Measurements from ENCODE around the gene EPHA1. TPM values are rescaled to one million over a fixed set of nuclear protein-coding genes. Genes with fewer than 3 reads are reported as not detected.
A peak's percentile ranks its signal among the peaks of the same experiment; 100 is the strongest.

The EPHA1 gene
- total RNA-seq, 5 donors from 2014 or later (not counting 1 experiment from before 2014, with no cell fraction given): 23.8 to 49.8 (median 43.5) TPM

DNA sequence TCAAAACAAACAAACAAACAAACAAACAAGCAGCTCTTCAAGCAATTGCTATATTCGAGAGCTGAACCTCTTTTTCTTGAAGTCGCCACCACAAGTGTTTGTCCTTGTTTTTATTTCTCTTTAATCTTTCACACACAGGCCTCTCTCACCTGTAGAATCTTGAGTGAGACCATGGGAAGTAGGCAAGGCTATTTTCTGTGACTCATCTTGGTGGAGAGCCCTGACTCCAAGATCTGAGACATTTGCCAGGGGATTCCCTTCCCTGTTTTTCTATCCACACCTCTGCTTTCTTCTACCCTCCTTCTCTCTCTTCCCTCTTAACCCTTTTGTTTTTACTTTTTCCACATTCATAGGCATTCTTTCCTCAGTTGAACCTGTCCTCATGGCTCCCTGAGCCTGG is 26.6 kb upstream of the EPHA1 start:
- WGBS (ENCODE audit: insufficient coverage): no CpG with 5 or more reads among the region's 2 CpGs

DNA sequence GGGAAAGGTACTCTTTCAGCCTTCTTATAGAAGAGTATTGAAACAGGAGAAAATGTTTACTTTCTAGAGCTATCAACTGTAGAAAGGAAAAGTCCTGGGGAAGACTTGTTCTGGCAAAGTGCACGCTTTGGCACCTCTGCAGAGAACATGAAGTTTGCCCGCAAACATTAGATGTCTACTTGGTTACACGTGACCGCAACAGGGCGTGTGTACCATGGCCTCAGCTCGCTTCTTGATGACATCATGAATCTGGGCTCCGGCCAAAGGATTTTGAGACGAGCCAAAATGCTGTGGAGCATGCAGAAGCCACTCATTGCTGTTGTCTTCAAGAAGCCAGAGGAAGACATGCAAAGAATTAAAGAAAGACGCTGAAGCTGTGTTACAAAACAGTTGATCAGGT is 26.0 kb upstream of the EPHA1 start:
- WGBS (ENCODE audit: insufficient coverage): 92% methylated on average over 9 of the region's 9 CpGs

More for the DNA sequence above, 26.6 kb upstream of the EPHA1 start:
- Histone ChIP-seq H3K4me3 (ENCODE audit: control insufficient read depth in 1 of 2, extremely low read depth in 1 of 2, low read length in 1 of 2) (no peak overlapping the region), H3K27me3 (replicated peaks in 1 of 2; ENCODE audit: control insufficient read depth in 2 of 2, extremely low read depth in 1 of 2, insufficient read depth in 2 of 2, low read length in 1 of 2) (peaks cover 0 to 2% of the 10 kb centered on the region in 2 experiments), H3K9me3 (no peaks in the 10 kb centered on the region), H3K4me1 (ENCODE audit: control insufficient read depth in 1 of 2, extremely low read depth in 1 of 2, insufficient read depth in 2 of 2, low read length in 2 of 2) (peaks cover 0 to 5% of the 10 kb centered on the region in 2 experiments), H3K36me3 (ENCODE audit: control insufficient read depth in 2 of 2, extremely low read depth in 1 of 2, insufficient read depth in 1 of 2, low read length in 1 of 2) (no peaks in the 10 kb centered on the region), H3K27ac (ENCODE audit: low read length) (no peak overlapping the region)
- H3K36me3 Mint-ChIP-seq: peaks cover 21% of the 10 kb centered on the region
- ATAC-seq (replicated peaks in 1 of 4) (no peak), DNase-seq (no peak)
- no peaks in the 10 kb centered on the region for H3K27me3 Mint-ChIP-seq
- ChIA-PET POLR2A (no interaction called here), CTCF (interaction anchor here in 1 of 2 donors (0.6 kb wide), 1 partner anchor 48 kb away, joined by 3 read pairs; no protein-coding TSS in a partner anchor)
- H3K4me1 Mint-ChIP-seq: peaks cover 24 to 35% (median 30%) of the 10 kb centered on the region in 3 donors
- no peak overlapping the region for H3K4me3 Mint-ChIP-seq
- H3K9me3 Mint-ChIP-seq: no peaks in the 10 kb centered on the region
- no peak overlapping the region for H3K27ac Mint-ChIP-seq

DNA sequence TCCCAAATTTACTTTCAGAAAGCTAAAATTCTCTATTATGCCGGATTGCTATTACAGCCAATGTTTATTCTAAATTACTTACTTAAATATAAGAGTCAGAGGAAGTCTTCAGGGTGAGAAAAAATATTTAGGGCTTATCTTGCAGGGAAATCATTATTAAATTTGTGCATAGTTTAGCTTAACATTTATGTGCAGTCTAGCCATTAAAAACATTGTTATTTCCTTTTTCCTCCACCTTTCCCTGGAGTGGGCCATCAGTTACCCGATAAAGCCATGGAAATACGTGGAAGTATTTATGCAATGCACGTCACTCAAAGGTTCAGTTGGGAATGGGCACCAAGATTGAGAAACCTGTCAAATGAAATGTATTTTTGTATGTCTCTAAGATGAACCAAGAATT is 25.1 kb upstream of the EPHA1 start:
- peaks cover 0 to 2% of the 10 kb centered on the region in 2 experiments for H3K27me3 ChIP-seq (replicated peaks in 1 of 2; ENCODE audit: control insufficient read depth in 2 of 2, extremely low read depth in 1 of 2, insufficient read depth in 2 of 2, low read length in 1 of 2)
- H3K9me3 ChIP-seq: no peaks in the 10 kb centered on the region
- CTCF ChIA-PET: no interaction called here
- Mint-ChIP-seq H3K9me3 (no peaks in the 10 kb centered on the region), H3K27me3 (no peaks in the 10 kb centered on the region), H3K4me1 (peaks cover 22 to 33% (median 25%) of the 10 kb centered on the region in 3 donors), H3K27ac (no peak overlapping the region), H3K36me3 (peaks cover 15% of the 10 kb centered on the region), H3K4me3 (no peak overlapping the region)
- WGBS (ENCODE audit: insufficient coverage): no CpG with 5 or more reads among the region's 4 CpGs
- no peaks in the 10 kb centered on the region for H3K36me3 ChIP-seq (ENCODE audit: control insufficient read depth in 2 of 2, extremely low read depth in 1 of 2, insufficient read depth in 1 of 2, low read length in 1 of 2)
- POLR2A ChIA-PET: no interaction called here
- DNase-seq (no peak), ATAC-seq (replicated peaks in 1 of 4) (no peak)
- H3K27ac ChIP-seq (ENCODE audit: low read length): no peak overlapping the region
- H3K4me1 ChIP-seq (ENCODE audit: control insufficient read depth in 1 of 2, extremely low read depth in 1 of 2, insufficient read depth in 2 of 2, low read length in 2 of 2): peaks cover 0 to 5% of the 10 kb centered on the region in 2 experiments
- H3K4me3 ChIP-seq (ENCODE audit: control insufficient read depth in 1 of 2, extremely low read depth in 1 of 2, low read length in 1 of 2): no peak overlapping the region

More for the DNA sequence above, 26.0 kb upstream of the EPHA1 start:
- DNase-seq: no peak
- H3K27ac Mint-ChIP-seq: no peak overlapping the region
- no peaks in the 10 kb centered on the region for H3K9me3 Mint-ChIP-seq
- H3K4me3 Mint-ChIP-seq: no peak overlapping the region
- no peaks in the 10 kb centered on the region for H3K36me3 ChIP-seq (ENCODE audit: control insufficient read depth in 2 of 2, extremely low read depth in 1 of 2, insufficient read depth in 1 of 2, low read length in 1 of 2)
- peaks cover 23 to 35% (median 27%) of the 10 kb centered on the region in 3 donors for H3K4me1 Mint-ChIP-seq
- no peaks in the 10 kb centered on the region for H3K9me3 ChIP-seq
- no peak for ATAC-seq (replicated peaks in 1 of 4)
- peaks cover 19% of the 10 kb centered on the region for H3K36me3 Mint-ChIP-seq
- no peak overlapping the region for H3K4me3 ChIP-seq (ENCODE audit: control insufficient read depth in 1 of 2, extremely low read depth in 1 of 2, low read length in 1 of 2)
- CTCF ChIA-PET: no interaction called here
- POLR2A ChIA-PET: no interaction called here
- H3K27ac ChIP-seq (ENCODE audit: low read length): no peak overlapping the region
- peaks cover 0 to 2% of the 10 kb centered on the region in 2 experiments for H3K27me3 ChIP-seq (replicated peaks in 1 of 2; ENCODE audit: control insufficient read depth in 2 of 2, extremely low read depth in 1 of 2, insufficient read depth in 2 of 2, low read length in 1 of 2)
- H3K4me1 ChIP-seq (ENCODE audit: control insufficient read depth in 1 of 2, extremely low read depth in 1 of 2, insufficient read depth in 2 of 2, low read length in 2 of 2): peaks cover 0 to 5% of the 10 kb centered on the region in 2 experiments
- no peaks in the 10 kb centered on the region for H3K27me3 Mint-ChIP-seq

DNA sequence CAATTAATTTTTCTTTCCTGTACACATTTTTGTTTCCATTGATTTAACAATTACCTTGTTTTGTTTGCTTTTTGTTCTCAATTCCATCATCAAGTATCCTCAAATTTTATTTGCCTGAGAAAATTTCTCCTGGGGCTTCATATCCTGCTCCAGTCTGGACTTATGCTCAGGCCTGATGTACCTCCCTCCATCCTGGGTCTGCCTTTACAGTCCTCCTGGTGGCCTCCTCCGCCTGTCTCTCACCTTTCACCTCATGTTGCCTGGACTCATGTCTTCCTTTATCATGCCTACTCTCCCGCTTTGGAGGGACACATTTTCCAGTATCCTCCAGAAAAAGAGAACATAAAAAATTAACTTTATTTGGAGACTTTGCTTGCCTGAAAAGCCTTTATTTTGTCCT is 22.5 kb upstream of the EPHA1 start:
- H3K4me1 Mint-ChIP-seq: peaks cover 8 to 13% (median 9%) of the 10 kb centered on the region in 3 donors
- Histone ChIP-seq H3K4me3 (ENCODE audit: control insufficient read depth in 1 of 2, extremely low read depth in 1 of 2, low read length in 1 of 2) (no peak overlapping the region), H3K36me3 (ENCODE audit: control insufficient read depth in 2 of 2, extremely low read depth in 1 of 2, insufficient read depth in 1 of 2, low read length in 1 of 2) (no peaks in the 10 kb centered on the region), H3K9me3 (no peaks in the 10 kb centered on the region), H3K4me1 (ENCODE audit: control insufficient read depth in 1 of 2, extremely low read depth in 1 of 2, insufficient read depth in 2 of 2, low read length in 2 of 2) (no peaks in the 10 kb centered on the region), H3K27me3 (replicated peaks in 1 of 2; ENCODE audit: control insufficient read depth in 2 of 2, extremely low read depth in 1 of 2, insufficient read depth in 2 of 2, low read length in 1 of 2) (peaks cover 0 to 2% of the 10 kb centered on the region in 2 experiments), H3K27ac (ENCODE audit: low read length) (no peak overlapping the region)
- ATAC-seq (replicated peaks in 1 of 4): no peak
- ChIA-PET CTCF (no interaction called here), POLR2A (no interaction called here)
- no peak overlapping the region for H3K27ac Mint-ChIP-seq
- WGBS (ENCODE audit: insufficient coverage): no CpG with 5 or more reads among the region's 2 CpGs
- no peaks in the 10 kb centered on the region for H3K9me3 Mint-ChIP-seq
- no peaks in the 10 kb centered on the region for H3K27me3 Mint-ChIP-seq
- no peak for DNase-seq
- peaks cover 16% of the 10 kb centered on the region for H3K36me3 Mint-ChIP-seq
- H3K4me3 Mint-ChIP-seq: no peak overlapping the region

DNA sequence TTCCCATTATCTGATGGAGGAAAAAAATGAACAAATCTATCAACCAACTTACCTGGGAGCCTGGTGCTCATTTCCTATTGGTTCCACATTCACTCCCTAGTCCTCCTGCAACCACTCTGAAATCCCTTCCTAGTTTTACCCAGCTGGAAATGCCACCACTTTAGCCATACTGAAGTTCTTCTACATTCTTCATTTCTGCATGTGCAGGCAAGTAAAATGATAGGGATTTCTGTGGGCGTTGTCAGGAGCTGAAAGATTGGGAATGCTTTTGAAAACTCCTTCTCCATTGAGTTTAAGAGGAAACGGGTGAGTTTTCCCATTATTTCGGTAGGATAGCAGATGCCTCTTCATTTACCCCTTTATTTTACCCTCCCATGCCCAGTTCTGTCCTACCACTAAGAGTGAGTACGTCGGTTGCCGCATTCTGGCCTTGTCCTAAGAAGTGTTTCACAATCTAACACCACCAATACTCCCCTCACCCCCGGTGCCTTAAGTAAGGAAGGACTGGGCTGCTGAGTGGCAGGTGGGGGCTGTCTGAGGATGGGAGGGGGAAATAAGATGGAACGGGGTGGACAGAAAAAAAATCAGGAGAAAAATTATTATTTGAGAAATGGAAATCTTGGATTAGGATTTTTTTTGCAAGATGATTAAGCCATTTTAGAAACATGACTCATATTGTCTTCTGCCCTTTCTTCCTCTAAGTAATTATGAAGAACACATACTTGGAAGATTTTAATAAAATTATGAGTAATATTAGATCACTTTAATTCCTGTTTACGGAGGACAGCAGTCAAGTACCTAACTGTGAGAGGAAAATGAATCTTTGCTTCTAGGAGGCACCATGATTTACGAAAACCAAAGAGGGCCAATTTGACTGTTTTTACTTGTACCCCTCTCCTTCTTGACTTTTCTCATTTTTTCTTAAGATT is 21.4 kb upstream of the EPHA1 start:
- Histone ChIP-seq H3K27ac (ENCODE audit: low read length) (no peak overlapping the region), H3K36me3 (ENCODE audit: control insufficient read depth in 2 of 2, extremely low read depth in 1 of 2, insufficient read depth in 1 of 2, low read length in 1 of 2) (no peaks in the 10 kb centered on the region), H3K4me1 (ENCODE audit: control insufficient read depth in 1 of 2, extremely low read depth in 1 of 2, insufficient read depth in 2 of 2, low read length in 2 of 2) (no peaks in the 10 kb centered on the region), H3K9me3 (no peaks in the 10 kb centered on the region), H3K27me3 (replicated peaks in 1 of 2; ENCODE audit: control insufficient read depth in 2 of 2, extremely low read depth in 1 of 2, insufficient read depth in 2 of 2, low read length in 1 of 2) (peaks cover 0 to 2% of the 10 kb centered on the region in 2 experiments), H3K4me3 (ENCODE audit: control insufficient read depth in 1 of 2, extremely low read depth in 1 of 2, low read length in 1 of 2) (no peak overlapping the region)
- no peaks in the 10 kb centered on the region for H3K27me3 Mint-ChIP-seq
- WGBS (ENCODE audit: insufficient coverage): 80% methylated on average over 1 of the region's 10 CpGs
- peaks cover 5 to 12% (median 9%) of the 10 kb centered on the region in 3 donors for H3K4me1 Mint-ChIP-seq
- no peak for DNase-seq
- H3K9me3 Mint-ChIP-seq: no peaks in the 10 kb centered on the region
- peaks cover 12% of the 10 kb centered on the region for H3K36me3 Mint-ChIP-seq
- POLR2A ChIA-PET: no interaction called here
- no peak overlapping the region for H3K4me3 Mint-ChIP-seq
- no peak for ATAC-seq (replicated peaks in 1 of 4)
- no peak overlapping the region for H3K27ac Mint-ChIP-seq
- CTCF ChIA-PET: no interaction called here

DNA sequence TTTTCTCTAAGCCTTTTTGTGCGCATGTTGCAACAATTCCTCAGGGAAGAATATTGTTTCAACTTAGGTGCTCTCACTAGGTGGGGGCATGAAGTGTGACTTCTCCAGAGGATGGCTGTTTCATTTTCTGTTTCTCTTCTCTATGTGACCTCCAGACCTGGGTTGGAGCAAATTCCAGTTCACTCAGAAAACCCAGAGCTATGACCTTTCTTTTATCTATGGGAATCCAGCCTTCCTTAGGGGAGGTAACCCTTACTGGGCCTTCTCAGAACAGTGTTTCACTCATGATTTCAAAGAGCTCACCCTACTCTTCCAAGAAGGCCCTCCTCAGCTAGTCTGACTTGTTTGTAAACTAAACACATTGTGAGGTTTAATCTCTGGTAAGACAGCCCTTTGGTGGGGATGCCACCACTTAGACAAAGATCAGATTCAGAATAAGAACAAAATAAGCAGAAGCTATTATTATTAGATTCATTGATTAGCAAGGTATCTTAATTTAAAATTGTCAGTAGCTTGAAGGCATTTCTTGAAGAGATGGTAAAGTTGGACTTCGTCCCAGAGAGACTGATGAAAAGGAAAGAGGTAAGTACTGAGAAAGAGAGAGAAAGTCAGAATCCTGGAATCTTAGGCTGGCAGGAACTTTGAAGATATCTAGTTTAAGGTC is 18.0 kb upstream of the EPHA1 start:
- H3K9me3 ChIP-seq: no peaks in the 10 kb centered on the region
- H3K4me3 ChIP-seq (ENCODE audit: control insufficient read depth in 1 of 2, extremely low read depth in 1 of 2, low read length in 1 of 2): no peak overlapping the region
- H3K27ac ChIP-seq (ENCODE audit: low read length): no peak overlapping the region
- Mint-ChIP-seq H3K4me1 (peaks cover 5 to 16% (median 9%) of the 10 kb centered on the region in 3 donors), H3K36me3 (peaks cover 26% of the 10 kb centered on the region), H3K27me3 (no peaks in the 10 kb centered on the region), H3K4me3 (no peak overlapping the region), H3K27ac (peak overlapping the region; percentile 48 to 77), H3K9me3 (no peaks in the 10 kb centered on the region)
- peak in 1 of 4 experiments; percentile 27 for ATAC-seq (replicated peaks in 1 of 4)
- DNase-seq: no peak
- ChIA-PET CTCF (interaction anchor here in 1 of 2 donors (1.3 kb wide), 1 partner anchor 186 kb away, joined by 3 read pairs; no protein-coding TSS in a partner anchor), POLR2A (no interaction called here)
- WGBS (ENCODE audit: insufficient coverage): 100% methylated on average over 1 of the region's 2 CpGs
- no peaks in the 10 kb centered on the region for H3K27me3 ChIP-seq (replicated peaks in 1 of 2; ENCODE audit: control insufficient read depth in 2 of 2, extremely low read depth in 1 of 2, insufficient read depth in 2 of 2, low read length in 1 of 2)
- no peaks in the 10 kb centered on the region for H3K36me3 ChIP-seq (ENCODE audit: control insufficient read depth in 2 of 2, extremely low read depth in 1 of 2, insufficient read depth in 1 of 2, low read length in 1 of 2)
- no peaks in the 10 kb centered on the region for H3K4me1 ChIP-seq (ENCODE audit: control insufficient read depth in 1 of 2, extremely low read depth in 1 of 2, insufficient read depth in 2 of 2, low read length in 2 of 2)

Data from T-cell (primary cell).